Left lobe of liver (tissue), 2 donors: ENCODE measurements around the gene HIPK2. TPM values are rescaled to one million over a fixed set of nuclear protein-coding genes. Genes with fewer than 3 reads are reported as not detected.

ENCODE experiments used
- ATAC-seq: fragments of 200-7000 bp; cut with Tn5 transposase; one replicate; pipeline ENCODE4 v1.9.1; 2020; ENCODE audit warnings: mild to moderate bottlenecking, moderate library complexity
- DNase-seq: peaks from one replicate; pipeline ENCODE4 v3.0.0-alpha.2; 2020; ENCODE audit warnings: low spot score
- total RNA-seq: library from RNA; stranded (reverse); gene quantifications from one replicate; pipeline ENCODE4 v1.2.1, GENCODE V29; 2021
- donor health status: DM: no; HTN: no; CAD: no; lungs with moderate emphysema.
- donor health status: DM: no; HTN: yes; CAD: no.

Gene HIPK2
- total RNA-seq, 1 donor from 2014 or later, result 63.7 TPM

DNA sequence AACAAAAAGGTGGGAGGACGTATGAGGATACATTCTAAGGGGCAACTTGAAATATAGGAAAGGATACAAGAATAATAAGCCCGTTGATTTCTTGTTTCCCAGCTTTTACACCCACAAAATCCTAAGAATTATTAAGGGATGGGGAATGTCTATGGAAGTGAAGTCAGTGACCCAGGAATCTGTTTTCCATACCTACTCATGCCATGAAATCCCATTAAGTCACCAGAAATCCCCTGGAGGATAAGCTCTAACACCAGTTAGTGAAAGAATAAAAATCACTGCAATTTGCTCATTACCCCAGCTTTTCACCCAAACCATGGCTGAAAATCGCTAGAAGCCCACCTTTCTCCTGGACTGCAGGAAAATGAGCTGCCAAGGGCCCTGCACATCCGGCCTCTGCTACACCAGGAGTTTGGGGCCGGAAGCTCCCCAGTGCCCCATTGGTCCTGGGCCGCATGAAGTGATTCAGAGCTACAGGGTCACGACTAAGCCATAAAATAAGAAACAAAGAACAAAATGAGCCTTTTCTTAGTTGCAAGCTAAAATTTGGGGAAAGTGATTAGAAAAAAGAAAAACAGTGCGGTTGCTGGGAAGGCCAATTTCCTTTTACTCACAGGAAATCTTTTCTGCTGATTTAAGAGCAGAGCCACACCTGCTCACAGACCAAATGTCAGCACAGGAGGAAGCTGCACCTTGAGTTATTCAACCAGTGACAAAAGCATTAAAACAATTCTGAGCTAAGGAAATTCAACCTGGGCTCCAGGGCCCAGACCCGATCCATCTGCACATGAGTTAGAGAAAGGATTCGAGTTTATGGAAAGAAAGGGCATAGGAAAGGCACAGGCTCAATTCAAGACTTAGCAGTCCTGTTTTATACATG, 40.3 kb downstream of the HIPK2 start:
- no peak for ATAC-seq
- DNase-seq, result no peak

DNA sequence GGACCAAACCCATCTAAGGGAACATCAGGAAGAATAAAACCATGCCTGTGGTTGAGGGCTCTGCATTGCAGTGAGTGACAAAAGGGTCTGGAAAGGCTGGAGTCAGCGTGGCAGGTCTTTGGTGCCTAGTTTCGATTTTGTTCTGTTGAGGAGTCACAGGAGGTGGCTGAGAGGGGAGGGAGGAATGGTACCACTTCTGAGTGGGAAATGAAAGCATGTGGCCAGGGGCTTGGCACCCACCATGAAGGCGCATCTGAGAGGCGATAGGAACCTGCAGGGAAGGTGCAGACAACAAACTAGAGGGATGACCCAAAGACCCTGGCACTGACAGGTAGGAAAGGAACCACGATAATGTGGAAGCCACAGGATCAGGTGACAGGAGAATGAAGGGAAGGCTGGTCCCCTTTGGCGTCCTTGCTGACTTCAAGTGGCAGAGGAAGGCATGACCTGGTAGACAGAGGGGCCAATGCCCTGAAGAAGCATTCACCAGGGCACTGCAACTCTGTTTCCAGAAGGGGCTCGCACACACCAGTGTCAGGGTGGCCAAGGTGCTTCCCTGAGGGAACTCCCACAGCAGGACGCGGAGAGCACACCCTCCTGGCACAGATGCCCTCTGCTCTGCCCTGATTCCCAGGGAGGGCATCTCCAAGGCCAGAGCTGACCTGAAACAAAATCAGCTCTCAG, 41.7 kb downstream of the HIPK2 start:
- ATAC-seq (no peak), DNase-seq (no peak)

DNA sequence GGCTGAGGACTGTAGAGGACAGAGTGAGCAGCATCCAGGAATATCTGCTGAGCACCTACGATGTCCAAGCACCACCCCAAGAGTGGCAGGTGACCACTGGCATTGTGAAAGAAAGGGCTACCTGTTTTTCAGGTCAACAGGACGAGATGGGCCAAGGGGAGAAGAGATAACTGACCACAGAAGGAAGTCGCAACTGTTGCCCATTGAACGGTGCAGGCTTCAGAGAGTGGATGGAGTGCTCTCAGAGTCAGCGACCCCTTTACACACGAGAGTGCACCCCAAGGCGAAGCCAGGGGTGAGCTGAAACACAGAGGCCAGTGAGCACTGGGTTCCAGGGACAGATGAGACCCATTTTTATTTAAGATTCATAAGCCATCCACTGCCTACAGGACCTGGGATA, 42.3 kb downstream of the HIPK2 start:
- no peak for ATAC-seq

DNA sequence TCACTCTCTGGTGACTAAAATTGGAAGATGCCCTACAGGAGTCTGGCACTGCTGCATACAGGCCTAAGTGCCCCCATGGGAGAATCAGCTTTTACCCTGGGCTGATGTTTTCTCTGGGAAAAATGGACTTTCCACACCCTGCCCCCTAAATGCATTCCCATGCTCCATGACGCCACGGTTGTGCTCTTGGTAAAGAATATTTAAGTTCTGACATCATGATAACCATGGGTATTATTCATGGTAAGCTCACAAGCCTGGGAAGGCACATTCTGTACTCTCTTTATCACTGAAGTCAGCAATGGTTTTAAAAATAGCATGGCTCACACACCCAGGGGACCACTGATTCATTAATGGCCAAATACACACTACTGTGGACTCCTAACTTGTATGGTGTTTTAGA, 43.4 kb downstream of the HIPK2 start:
- DNase-seq (no peak), ATAC-seq (no peak)

More for the DNA sequence above, 42.3 kb downstream of the HIPK2 start:
- DNase-seq, result no peak

DNA sequence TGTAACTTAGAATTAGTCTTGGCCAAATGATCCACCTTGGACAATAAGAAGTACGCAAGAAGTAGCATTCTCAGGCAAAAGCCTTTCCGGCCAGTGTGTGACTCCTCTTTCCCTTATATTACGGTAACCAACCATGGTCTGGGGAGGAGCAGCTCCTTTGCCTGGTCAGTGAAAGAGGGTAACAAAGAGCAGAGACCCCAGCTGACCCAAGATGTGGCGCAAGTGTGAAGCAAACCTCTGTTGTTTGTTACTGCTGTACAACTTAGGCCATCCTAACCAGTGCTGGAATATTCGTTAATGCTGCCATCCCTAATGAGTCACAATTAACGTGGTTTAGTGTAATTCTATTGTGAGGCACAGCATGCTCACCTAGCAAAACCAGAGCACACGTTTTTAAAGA, 44.0 kb downstream of the HIPK2 start:
- DNase-seq (no peak), ATAC-seq (no peak)

DNA sequence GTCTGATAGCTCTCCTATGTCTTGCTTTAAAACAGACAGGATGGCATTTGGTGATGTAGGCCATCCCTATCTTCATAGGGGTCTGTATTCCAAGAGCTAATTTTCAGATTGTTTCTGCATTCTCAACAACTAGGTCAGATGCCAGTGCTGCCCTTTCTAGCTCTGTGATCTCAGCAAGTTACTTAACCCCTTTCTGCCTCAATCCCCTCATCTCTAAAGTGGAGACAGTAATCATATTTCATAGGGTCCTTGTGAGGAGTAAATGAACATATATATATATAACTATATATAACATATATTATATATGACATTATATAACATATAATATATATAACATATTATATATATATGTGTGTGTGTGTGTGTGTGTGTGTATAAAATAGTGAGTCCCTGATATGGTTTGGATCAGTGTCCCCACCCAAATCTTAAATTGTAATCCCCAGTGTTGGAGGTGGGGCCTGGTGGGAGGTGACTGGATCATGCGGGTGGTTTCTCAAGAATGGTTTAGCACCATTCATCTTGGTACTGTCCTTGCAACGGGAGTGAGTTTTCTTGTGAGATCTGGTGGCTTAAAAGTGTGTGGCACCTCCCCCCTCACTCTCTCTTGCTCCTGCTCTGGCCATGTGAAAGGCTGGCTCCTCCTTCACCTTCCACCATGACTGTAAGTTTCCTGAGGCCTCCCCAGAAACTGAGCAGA, 45.2 kb downstream of the HIPK2 start:
- no peak for DNase-seq
- ATAC-seq, result peak; percentile 55

DNA sequence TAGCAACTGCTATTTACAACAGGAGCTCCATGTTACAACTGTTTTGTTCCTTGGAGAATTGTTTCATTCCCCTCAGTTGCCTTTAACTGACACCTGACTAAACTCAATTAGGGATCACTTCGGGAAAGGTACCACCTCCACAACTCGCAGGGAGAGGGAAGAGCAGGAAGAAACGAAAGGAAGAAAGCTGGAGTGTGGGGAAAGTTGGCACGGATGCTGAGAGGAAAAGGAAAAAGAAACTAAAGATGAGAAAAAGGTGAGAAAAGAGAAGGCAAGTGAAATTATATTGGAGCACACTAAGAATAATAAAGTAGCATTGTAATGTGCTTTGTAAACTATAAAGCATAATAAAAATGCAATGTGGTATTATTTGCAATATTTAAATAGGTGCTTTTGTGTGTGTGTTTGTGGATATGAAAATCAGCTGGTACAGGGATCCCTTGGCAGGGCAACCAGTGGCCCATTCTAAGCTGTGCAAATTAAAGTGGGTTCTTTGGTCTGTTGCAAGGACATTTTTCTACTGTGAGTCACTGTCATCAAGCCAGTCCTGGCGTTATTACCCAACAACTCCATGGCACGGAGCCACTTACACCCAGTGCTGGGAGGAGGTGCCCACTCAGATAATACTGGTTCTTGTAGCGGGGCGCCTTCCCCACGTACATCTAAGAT, 45.9 kb downstream of the HIPK2 start:
- peak; percentile 81 for ATAC-seq
- peak; percentile 94 for DNase-seq

DNA sequence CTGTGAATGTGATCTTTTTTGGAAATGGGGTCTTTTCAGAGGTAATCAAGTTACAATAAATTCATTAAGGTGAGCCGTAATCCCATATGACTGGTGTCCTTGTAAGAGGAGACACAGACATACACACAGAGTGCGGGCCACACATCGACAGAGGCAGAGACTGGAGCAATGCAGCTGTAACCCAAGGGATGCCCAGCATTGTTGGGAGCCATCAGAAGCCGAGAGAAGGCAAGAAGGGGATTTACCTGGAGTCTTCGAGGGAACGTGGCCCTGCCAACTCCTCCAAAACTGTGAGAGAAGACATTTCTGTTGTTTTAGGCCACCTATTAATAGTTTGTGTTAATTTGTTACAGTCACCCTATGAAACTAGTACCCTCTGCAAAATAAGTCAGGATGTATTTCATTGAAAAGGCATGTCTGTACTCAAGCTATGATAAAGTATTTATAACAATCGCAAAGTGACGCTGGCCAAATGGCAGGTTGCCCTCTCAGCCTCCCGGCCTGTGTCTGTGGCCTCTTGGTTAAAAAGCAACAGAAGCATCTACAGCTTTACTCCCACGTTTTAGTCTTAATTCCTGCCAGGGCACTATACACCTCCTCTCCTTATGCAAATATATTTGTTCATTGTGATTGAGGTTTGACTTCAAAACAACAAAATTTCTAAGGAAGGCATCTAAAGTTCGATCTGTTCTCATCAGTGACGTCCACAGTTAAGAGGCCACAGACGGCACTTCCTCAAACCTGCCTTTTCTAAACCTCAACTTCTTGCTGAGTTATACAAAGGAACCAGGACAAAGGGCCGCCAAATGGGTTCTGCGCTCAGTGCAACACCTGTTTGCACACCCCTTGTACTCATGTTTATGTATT, 46.8 kb downstream of the HIPK2 start:
- ATAC-seq, result peak; percentile 48
- DNase-seq, result peak; percentile 66

DNA sequence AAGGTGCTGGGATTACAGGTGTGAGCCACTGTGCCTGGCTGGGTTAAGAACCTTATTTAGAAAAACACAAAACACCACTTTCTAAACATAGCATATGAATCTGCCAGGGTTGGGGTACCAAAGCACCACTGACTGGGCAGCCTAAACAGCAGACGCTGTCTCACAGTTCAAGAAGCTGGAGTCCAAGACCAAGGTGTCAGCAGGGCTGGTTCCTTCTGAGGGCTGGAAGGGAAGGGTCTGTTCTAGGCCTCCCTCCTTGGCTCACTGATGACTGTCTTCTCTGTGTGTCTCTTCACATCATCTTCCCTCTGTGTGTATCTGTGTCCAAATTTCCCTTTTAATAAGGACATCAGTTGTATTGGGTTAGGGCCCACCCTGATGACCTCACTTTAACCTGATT, 49.6 kb downstream of the HIPK2 start:
- ATAC-seq (no peak), DNase-seq (no peak)

DNA sequence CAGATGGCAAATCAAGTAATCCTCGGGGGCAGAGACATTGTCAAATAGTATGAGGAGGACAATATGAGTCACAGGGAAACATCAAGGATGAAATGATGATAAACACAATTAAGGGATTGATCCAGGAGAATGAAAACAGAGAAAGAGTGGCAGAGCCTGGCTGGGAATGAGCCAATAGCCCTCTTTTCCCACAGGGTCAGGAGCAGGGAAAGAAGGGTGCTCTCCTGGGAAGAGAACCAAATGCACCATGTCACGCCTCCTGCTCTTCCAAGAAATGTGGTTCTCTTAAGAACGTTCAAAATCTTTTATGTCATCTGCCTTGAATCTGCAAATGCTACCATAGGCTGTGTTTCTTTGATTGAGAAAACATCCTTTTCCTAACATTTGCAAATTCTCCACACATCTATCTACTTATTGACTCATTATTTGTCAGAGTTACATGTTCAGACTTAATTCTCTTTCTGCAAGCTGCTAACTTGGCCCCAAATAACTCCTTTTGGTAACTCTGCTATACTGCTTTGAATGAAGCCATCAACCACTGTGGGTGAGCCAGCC, 50.6 kb downstream of the HIPK2 start:
- ATAC-seq (no peak), DNase-seq (no peak)

DNA sequence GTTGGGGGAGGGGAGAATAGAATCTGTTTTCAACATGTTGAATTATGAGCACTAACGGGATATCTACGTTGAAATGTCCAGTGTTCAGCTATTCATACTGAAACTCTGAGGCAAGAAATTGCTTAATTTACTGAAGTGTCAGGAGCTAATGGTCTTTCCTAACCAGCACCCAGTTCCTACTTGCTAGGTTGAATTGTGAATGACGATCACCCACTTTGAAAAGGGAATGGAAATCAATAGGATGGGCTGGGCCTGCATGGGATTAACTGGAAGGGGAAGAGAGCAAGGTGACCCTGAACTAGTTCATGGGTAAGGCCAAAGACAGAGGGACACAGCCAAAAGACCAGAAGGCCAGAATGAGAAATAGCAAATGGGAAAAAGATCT, 51.3 kb downstream of the HIPK2 start:
- ATAC-seq (peak; percentile 61), DNase-seq (peak; percentile 66)

DNA sequence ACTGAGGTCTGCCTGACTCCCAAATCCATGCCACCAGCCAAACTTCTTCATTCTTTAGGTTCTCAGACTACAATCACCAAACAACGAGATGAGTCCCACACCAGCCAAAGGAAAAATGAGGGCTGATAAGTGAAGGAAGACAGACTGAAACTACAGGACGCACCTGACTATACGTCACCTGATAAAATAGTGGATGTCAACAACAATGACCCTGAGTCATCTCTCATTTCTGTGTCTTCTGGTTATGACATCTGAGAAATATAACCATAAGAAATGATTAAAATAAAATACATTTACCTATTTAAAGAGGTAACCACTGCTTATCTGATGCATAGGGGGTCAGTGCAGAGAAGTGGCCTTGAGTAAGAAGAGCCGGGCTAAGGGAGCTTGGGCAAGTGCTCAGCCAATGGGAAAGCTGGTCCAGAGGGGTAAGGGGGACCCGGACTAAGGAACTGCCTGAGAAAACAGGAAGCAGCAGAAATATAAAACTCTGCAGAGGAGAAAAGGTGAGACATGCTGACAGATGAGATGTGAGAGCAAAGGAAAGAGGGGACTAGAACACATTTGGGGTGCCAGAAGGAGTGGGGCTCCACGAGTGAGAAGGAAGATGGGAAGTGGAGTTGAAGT, 51.8 kb downstream of the HIPK2 start:
- no peak for DNase-seq
- ATAC-seq, result no peak

DNA sequence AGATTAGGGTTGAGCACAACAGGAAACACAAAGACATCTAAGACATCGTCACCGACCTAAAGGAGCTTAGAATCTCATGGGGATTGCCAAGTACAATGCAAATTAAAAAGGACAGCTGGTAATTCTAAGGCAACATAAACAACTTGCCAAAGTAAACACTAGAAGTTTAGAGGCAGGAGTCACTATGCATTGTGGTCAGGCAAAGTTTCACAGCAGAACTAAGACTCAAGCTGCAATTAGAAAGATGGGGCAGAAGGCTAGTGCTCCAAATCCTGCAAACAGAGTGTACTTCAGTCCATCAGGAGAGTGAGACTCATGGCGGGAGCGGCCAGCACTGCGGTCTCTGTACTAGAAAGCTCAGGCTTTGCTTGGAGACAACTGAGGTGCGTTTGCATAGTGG, 52.7 kb downstream of the HIPK2 start:
- ATAC-seq, result peak; percentile 36

DNA sequence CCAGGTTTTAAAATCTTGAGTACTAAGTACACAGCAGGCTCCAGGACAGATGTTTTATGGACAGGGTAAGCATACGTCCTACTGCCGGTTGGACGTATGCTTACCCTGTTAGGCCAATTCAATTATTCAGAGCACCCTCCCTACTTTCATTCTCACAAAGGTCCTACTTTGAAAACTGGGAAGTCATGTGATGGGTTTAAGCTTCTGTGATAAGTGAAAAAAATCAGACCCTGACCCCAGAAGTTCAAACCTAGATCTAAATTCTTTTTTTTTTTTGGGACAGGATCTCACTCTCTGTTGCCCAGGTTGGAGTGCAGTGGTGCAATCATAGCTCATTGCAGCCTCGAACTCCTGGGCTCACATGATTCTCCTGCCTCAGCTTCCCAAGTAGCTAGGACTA, 55.2 kb downstream of the HIPK2 start:
- peak; percentile 11 for ATAC-seq
- DNase-seq, result no peak

More for the DNA sequence above, 52.7 kb downstream of the HIPK2 start:
- no peak for DNase-seq

DNA sequence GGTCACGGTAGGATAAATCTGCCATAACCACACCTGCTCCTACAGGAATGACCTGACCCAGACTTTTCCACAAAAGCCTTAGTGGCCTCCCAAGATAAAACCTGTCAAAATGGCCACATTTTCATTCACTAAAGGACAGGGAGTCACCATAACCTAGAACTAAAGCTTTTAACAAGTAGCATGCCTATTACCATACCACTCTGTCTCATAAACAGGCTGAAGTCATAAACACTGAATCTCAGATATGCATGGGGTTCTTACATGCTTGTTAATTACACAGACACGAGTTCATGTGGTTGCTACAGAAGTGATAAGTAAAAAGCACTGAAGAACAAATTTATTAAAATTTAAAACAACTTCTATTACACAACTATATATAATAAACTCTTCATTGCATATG, 56.0 kb downstream of the HIPK2 start:
- ATAC-seq (no peak), DNase-seq (no peak)

DNA sequence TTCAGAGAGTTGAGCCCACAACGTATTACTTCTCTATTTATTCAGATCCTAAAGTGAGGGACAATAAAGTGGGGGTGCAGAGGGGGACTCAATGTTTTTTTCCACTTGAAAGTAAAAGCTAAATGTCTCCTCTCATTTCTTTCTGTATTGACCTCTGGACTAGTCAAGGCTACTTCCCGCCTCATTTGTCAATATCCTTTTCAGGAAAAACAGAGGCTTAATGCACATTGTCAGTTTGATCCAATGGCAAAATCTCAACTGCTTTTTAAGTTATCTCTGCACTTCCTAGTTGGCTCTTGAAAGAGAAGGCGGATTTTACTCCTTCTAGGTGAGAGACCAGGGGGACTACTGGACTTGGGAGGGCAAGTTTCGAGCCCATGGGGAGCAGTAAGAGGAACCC, 56.4 kb downstream of the HIPK2 start:
- peak; percentile 9 for ATAC-seq
- DNase-seq, result no peak

DNA sequence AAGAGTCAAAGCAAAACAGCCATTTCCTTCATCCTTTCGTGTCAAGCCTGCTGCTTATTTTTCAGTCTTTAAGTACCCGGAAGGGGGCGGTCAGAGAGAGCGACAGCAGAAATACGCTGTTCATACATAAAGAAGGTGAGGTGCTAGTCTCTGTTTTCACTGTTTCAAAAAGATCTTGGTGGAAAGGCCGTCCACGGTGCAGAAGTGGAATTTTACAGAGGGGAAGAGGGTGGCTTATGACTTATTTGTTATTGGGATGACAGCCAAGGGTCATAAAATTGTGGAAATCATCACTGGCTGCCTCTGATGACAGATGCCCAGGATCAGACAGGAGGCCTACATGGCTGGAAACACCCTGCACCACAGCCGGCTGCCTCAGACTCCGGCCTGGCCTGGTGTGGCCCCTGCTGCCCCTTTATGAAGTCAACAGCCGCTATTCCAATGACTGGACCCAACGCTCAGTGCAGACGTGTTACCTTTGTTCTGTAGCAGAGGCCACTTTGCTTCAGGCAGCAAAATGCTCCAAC, 57.0 kb downstream of the HIPK2 start:
- ATAC-seq (peak; percentile 60), DNase-seq (no peak)

DNA sequence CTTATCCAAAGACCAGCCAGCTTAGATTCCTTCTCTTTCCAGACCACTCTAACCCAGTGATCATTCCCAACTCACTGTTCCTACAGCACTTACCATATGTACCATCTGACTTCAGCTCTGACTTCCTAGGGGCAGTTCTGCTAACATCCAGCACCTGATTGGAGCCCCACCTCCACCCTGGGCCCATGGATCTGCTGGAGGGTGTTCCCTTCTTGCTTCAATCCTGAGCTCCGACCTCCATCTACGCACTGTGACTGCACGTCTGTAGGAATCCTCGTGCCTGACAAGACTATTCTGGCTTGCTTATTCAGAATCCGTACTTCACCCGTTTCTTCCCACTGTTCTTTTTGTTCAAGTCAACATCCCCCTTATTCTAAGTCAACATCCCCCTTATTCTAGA, 57.6 kb downstream of the HIPK2 start:
- ATAC-seq, result no peak

DNA sequence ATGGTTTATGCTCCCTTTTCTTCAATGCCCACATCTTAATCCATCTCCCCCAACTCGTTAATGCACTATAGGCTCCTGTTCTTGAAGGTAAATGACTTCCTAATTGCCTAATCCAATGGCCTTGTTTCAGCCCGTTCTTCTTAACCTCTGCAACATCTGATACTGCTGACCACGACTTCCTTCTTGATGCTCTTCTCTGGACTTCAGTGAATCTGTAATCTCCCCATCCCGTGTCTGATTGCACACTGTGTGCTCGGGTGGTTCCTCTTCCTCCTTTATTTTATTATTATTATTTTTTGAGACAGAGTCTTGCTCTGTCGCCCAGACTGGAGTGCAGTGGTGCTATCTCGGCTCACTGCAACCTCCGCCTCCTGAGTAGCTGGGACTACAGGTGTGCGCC, 58.9 kb downstream of the HIPK2 start:
- ATAC-seq (no peak), DNase-seq (no peak)

More for the DNA sequence above, 57.6 kb downstream of the HIPK2 start:
- no peak for DNase-seq
